Tibial artery (tissue), 4 donors: Measurements from ENCODE around the gene KRT27.

Experiments used
- DNase-seq, 2 donors: peaks; one replicate each; pipeline ENCODE4 v3.0.0-alpha.2; 2019
- H3K27ac ChIP-seq, 2 donors: fragments of 200-600 bp; sonication (generic) in 1 of 2; 1 replicate in 1 of 2; 2 replicates in 1 of 2; pipeline ENCODE4 v1.5.1; 2018 to 2019; ENCODE audit warnings: mild to moderate bottlenecking in 1 of 2
- H3K27me3 ChIP-seq, 2 donors: fragments of 200-600 bp; sonication (generic) in 1 of 2; one replicate each; pipeline versions ENCODE4 v1.5.1 to v1.6.0; 2016 to 2019
- H3K36me3 ChIP-seq, 3 donors: fragments of 200-600 bp; sonication (generic) in 2 of 3; one replicate each; pipeline ENCODE4 v1.5.1; 2016 to 2019; ENCODE audit warnings: mild to moderate bottlenecking in 2 of 3
- H3K4me1 ChIP-seq, 4 donors: fragments of 200-600 bp; sonication (generic) in 2 of 4; 1 replicate in 3 of 4; 2 replicates in 1 of 4; pipeline ENCODE4 v1.5.1; 2016 to 2019
- H3K4me3 ChIP-seq, 2 donors: fragments of 200-600 bp; sonication (generic) in 1 of 2; 1 replicate in 1 of 2; 2 replicates in 1 of 2; pipeline ENCODE4 v1.5.1; 2018 to 2019; ENCODE audit warnings: mild to moderate bottlenecking in 2 of 2
- H3K9me3 ChIP-seq, 3 donors: fragments of 200-600 bp; sonication (generic) in 1 of 3; one replicate each; pipeline ENCODE4 v1.5.1; 2016 to 2019
- intact Hi-C: fragments of 100-400 bp; cut with DNase I; formaldehyde crosslinking; loops from one replicate; pipeline ENCODE4 v1.15.0; 2023; ENCODE audit warnings: low total_unique reads
- TF ChIP-seq, protein P1 (sequence below), 2 experiments: fragments of 200-600 bp in 1 of 2; fragments of 450-650 bp in 1 of 2; IDR thresholded peaks; one replicate each; pipeline ENCODE4 v1.5.1; 2017 to 2019; ENCODE audit warnings: antibody characterized with exemption in 2 of 2, mild to moderate bottlenecking in 1 of 2, moderate library complexity in 1 of 2

The KRT27 gene

DNA sequence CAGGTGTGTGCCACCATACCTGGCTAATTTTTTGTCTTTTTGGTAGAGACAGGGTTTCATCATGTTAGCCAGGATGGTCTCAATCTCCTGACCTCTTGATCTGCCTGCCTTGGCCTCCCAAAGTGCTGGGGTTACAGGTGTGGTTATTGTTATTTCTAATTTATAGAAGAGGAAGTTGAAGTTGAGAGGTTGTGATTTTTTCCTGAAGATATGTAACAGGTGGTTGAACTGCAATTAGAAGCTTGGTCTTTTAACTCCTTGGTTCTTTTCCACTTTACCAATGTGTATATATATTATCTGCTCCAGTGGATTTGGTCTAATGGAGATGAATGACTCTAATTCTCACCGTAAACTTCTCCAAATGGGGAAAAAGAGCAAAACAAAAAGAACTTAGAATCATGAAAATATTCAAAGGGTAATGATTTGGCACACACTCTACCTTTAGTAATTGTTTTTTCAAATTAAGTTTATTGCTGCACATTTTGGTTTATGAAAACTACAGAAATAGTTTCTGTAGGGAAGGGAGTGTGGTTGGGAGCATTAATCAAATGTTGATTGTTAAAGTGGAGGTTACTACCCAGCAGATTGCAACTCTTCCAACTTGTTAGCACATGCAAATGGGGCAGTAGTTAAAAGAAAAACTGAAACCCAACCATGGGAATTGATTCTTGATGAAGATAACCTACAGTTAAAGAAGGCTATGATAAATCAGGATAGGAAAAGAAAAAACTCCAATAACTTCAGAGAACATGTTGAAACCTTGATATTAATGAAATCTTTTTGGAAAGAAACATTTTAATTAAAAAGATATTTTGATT is 41.9 kb upstream of the KRT27 start:
- DNase-seq: no peak
- intact Hi-C loops: no loop called here
- Histone ChIP-seq H3K27me3 (no peaks in the 10 kb centered on the region), H3K4me3 (no peak overlapping the region), H3K27ac (no peak overlapping the region), H3K9me3 (no peaks in the 10 kb centered on the region), H3K36me3 (no peaks in the 10 kb centered on the region), H3K4me1 (peaks cover 0 to 26% (median 9%) of the 10 kb centered on the region in 4 donors)
- TF ChIP-seq, protein P1, sequence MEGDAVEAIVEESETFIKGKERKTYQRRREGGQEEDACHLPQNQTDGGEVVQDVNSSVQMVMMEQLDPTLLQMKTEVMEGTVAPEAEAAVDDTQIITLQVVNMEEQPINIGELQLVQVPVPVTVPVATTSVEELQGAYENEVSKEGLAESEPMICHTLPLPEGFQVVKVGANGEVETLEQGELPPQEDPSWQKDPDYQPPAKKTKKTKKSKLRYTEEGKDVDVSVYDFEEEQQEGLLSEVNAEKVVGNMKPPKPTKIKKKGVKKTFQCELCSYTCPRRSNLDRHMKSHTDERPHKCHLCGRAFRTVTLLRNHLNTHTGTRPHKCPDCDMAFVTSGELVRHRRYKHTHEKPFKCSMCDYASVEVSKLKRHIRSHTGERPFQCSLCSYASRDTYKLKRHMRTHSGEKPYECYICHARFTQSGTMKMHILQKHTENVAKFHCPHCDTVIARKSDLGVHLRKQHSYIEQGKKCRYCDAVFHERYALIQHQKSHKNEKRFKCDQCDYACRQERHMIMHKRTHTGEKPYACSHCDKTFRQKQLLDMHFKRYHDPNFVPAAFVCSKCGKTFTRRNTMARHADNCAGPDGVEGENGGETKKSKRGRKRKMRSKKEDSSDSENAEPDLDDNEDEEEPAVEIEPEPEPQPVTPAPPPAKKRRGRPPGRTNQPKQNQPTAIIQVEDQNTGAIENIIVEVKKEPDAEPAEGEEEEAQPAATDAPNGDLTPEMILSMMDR (IDR thresholded peaks at IDR 0.05): no peak

DNA sequence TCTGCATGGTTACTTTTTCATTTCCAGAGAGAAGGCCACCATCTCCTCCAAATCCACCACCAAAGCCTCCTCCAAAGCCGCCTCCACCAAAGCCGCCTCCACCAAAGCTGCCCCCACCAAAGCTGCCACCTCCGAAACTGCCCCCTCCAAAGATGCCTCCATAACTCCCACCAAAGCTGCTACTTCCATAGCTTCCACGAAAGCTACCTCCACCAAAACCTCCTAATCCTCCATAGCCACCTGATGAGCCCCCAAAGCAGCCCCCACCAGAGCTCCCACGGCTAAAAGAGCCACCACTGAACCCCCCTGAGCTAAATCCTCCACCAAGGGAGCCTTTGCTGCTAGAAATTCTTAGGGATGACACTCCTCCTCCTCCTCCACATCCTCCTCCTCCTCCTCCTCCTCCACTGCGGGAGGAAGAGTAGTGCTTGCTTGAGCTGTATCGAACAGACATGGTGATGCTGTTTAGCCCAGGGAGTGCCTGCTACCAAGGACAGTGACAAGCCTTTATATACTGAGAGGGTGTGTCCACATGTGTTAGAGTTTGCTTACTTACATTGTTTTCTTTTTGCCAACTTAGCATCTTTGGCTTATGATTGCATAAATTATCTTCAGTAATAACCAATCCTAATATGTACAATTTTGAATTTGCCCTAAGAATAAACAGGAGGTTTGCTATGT is 39.9 kb upstream of the KRT27 start, which contains the start of gene KRT10:
TSS of gene KRT10 (minus strand) at position 483 of the 681 bp plus-strand sequence. CDS start at position 454, 29 bp downstream.
- DNase-seq: no peak
- TF ChIP-seq, protein P1 (IDR thresholded peaks at IDR 0.05): no peak
- Histone ChIP-seq H3K27me3 (no peaks in the 10 kb centered on the region), H3K4me1 (peaks cover 0 to 14% (median 3%) of the 10 kb centered on the region in 4 donors), H3K27ac (no peak within 1 kb of the TSS), H3K4me3 (no peak within 1 kb of the TSS), H3K36me3 (peaks cover 0 to 7% (median 6%) of the 10 kb centered on the region in 3 donors), H3K9me3 (no peaks in the 10 kb centered on the region)
- intact Hi-C loops: no loop called here

DNA sequence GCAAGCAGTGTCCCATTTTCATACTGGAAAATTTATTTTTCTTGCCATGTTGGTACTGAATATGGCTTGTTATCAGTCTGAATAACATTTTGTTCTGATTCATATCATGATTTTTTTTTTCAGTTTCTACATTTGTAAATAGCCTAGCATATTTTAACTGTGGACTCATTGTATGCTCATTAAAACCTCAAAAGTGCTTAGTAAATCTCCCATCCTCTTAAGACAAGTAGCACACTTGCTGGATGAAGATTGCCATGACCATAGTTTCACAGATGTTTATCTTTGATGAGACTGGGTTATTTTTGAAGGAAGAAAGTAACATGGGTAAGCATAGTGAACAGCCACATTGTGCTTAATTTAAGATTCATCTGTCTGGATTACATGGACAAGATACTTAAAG is 39.2 kb upstream of the KRT27 start:
- H3K4me1 ChIP-seq: peaks cover 0 to 14% (median 3%) of the 10 kb centered on the region in 4 donors
- no peaks in the 10 kb centered on the region for H3K27me3 ChIP-seq
- H3K27ac ChIP-seq: no peak overlapping the region
- intact Hi-C loops: no loop called here
- no peaks in the 10 kb centered on the region for H3K9me3 ChIP-seq
- TF ChIP-seq, protein P1 (IDR thresholded peaks at IDR 0.05): no peak
- H3K4me3 ChIP-seq: no peak overlapping the region
- no peak for DNase-seq
- peaks cover 0 to 14% (median 11%) of the 10 kb centered on the region in 3 donors for H3K36me3 ChIP-seq

- intact Hi-C loops: no loop called here
- TF ChIP-seq, protein P1 (IDR thresholded peaks at IDR 0.05): no peak
- DNase-seq: no peak
- Histone ChIP-seq H3K36me3 (peaks cover 0 to 14% (median 11%) of the 10 kb centered on the region in 3 donors), H3K4me3 (no peak overlapping the region), H3K4me1 (peaks cover 0 to 14% (median 3%) of the 10 kb centered on the region in 4 donors), H3K9me3 (no peaks in the 10 kb centered on the region), H3K27ac (no peak overlapping the region), H3K27me3 (no peaks in the 10 kb centered on the region)
Observed at GRCh38 chr17:40820228-40820838, 38.0 kb upstream of the KRT27 start.

GRCh38 chr17:40819528-40820125 is 37.3 kb upstream of the KRT27 start:
- no peaks in the 10 kb centered on the region for H3K9me3 ChIP-seq
- H3K36me3 ChIP-seq: peaks cover 0 to 14% (median 11%) of the 10 kb centered on the region in 3 donors
- peak overlapping the region; percentile 74 to 88 for H3K27ac ChIP-seq
- no peaks in the 10 kb centered on the region for H3K27me3 ChIP-seq
- H3K4me3 ChIP-seq: peak overlapping the region; percentile 60 to 77
- TF ChIP-seq, protein P1 (IDR thresholded peaks at IDR 0.05): no peak
- intact Hi-C loops: no loop called here
- H3K4me1 ChIP-seq: peaks cover 0 to 14% (median 3%) of the 10 kb centered on the region in 4 donors
- peak in 1 of 2 donors; percentile 38 for DNase-seq
